ENCODE data around the gene EME2.

Gene EME2

GRCh38 chr16:1782408-1783264 lies 10.0 kb downstream of the EME2 start, which contains the start of the genes NUBP2 and SPSB3:
NUBP2 (plus strand) TSS chr16:1782960; CDS start chr16:1783021, 61 bp downstream.
SPSB3 (minus strand) TSS chr16:1782571; CDS start chr16:1781483, 1,088 bp downstream.
- peak; percentile 66 for TF ChIP-seq POLR2AphosphoS5 (IDR thresholded peaks at IDR 0.05; ENCODE audit: low read depth, low read length)
- peak; percentile 75; the same call in 1 of the 2 replicates for TF ChIP-seq POLR2A (IDR thresholded peaks at IDR 0.05; ENCODE audit: low read depth, low read length)
- no peak for TF ChIP-seq TAF1 (IDR thresholded peaks at IDR 0.05; ENCODE audit: borderline replicate concordance, low read depth, low read length)
- FAIRE-seq, result peak; percentile 100
- DNase-seq (ENCODE audit: insufficient read length), result peak; percentile 99

- TF ChIP-seq POLR2AphosphoS5 (IDR thresholded peaks at IDR 0.05; ENCODE audit: low read depth, low read length), result no peak
- no peak for TF ChIP-seq POLR2A (IDR thresholded peaks at IDR 0.05; ENCODE audit: low read depth, low read length)
- no peak for TF ChIP-seq TAF1 (IDR thresholded peaks at IDR 0.05; ENCODE audit: borderline replicate concordance, low read depth, low read length)
- DNase-seq (ENCODE audit: insufficient read length) (no peak), FAIRE-seq (no peak)
Measured at GRCh38 chr16:1784977-1785845, 12.6 kb downstream of the EME2 start.

GRCh38 chr16:1785846-1786170 lies 13.2 kb downstream of the EME2 start:
- DNase-seq (ENCODE audit: insufficient read length) (no peak), FAIRE-seq (no peak)
- TF ChIP-seq POLR2A (IDR thresholded peaks at IDR 0.05; ENCODE audit: low read depth, low read length) (no peak), POLR2AphosphoS5 (IDR thresholded peaks at IDR 0.05; ENCODE audit: low read depth, low read length) (no peak), TAF1 (IDR thresholded peaks at IDR 0.05; ENCODE audit: borderline replicate concordance, low read depth, low read length) (no peak)

- DNase-seq (ENCODE audit: insufficient read length), result no peak
- no peak for FAIRE-seq
- no peak for TF ChIP-seq POLR2AphosphoS5 (IDR thresholded peaks at IDR 0.05; ENCODE audit: low read depth, low read length)
- no peak for TF ChIP-seq POLR2A (IDR thresholded peaks at IDR 0.05; ENCODE audit: low read depth, low read length)
- no peak for TF ChIP-seq TAF1 (IDR thresholded peaks at IDR 0.05; ENCODE audit: borderline replicate concordance, low read depth, low read length)
Measured at GRCh38 chr16:1786242-1787055, 13.8 kb downstream of the EME2 start.

- FAIRE-seq (no peak), DNase-seq (ENCODE audit: insufficient read length) (no peak)
- TF ChIP-seq POLR2AphosphoS5 (IDR thresholded peaks at IDR 0.05; ENCODE audit: low read depth, low read length) (no peak), TAF1 (IDR thresholded peaks at IDR 0.05; ENCODE audit: borderline replicate concordance, low read depth, low read length) (no peak), POLR2A (IDR thresholded peaks at IDR 0.05; ENCODE audit: low read depth, low read length) (no peak)
Measured at GRCh38 chr16:1787056-1787321, 14.4 kb downstream of the EME2 start.

GRCh38 chr16:1787322-1788094 lies 14.9 kb downstream of the EME2 start:
- TF ChIP-seq POLR2A (IDR thresholded peaks at IDR 0.05; ENCODE audit: low read depth, low read length) (no peak), POLR2AphosphoS5 (IDR thresholded peaks at IDR 0.05; ENCODE audit: low read depth, low read length) (no peak), TAF1 (IDR thresholded peaks at IDR 0.05; ENCODE audit: borderline replicate concordance, low read depth, low read length) (no peak)
- FAIRE-seq, result no peak
- no peak for DNase-seq (ENCODE audit: insufficient read length)

GRCh38 chr16:1788095-1788707 lies 15.6 kb downstream of the EME2 start:
- TF ChIP-seq POLR2A (IDR thresholded peaks at IDR 0.05; ENCODE audit: low read depth, low read length) (no peak), POLR2AphosphoS5 (IDR thresholded peaks at IDR 0.05; ENCODE audit: low read depth, low read length) (no peak), TAF1 (IDR thresholded peaks at IDR 0.05; ENCODE audit: borderline replicate concordance, low read depth, low read length) (no peak)
- no peak for DNase-seq (ENCODE audit: insufficient read length)
- FAIRE-seq, result no peak

GRCh38 chr16:1788708-1789100 lies 16.1 kb downstream of the EME2 start:
- TF ChIP-seq POLR2A (IDR thresholded peaks at IDR 0.05; ENCODE audit: low read depth, low read length) (no peak), POLR2AphosphoS5 (IDR thresholded peaks at IDR 0.05; ENCODE audit: low read depth, low read length) (no peak), TAF1 (IDR thresholded peaks at IDR 0.05; ENCODE audit: borderline replicate concordance, low read depth, low read length) (no peak)
- no peak for DNase-seq (ENCODE audit: insufficient read length)
- FAIRE-seq, result no peak

GRCh38 chr16:1789643-1790045 lies 17.0 kb downstream of the EME2 start:
- no peak; the same call in 1 of the 2 replicates for TF ChIP-seq POLR2A (IDR thresholded peaks at IDR 0.05; ENCODE audit: low read depth, low read length)
- TF ChIP-seq TAF1 (IDR thresholded peaks at IDR 0.05; ENCODE audit: borderline replicate concordance, low read depth, low read length), result no peak
- TF ChIP-seq POLR2AphosphoS5 (IDR thresholded peaks at IDR 0.05; ENCODE audit: low read depth, low read length), result no peak
- FAIRE-seq (no peak), DNase-seq (ENCODE audit: insufficient read length) (no peak)

- TF ChIP-seq POLR2AphosphoS5 (IDR thresholded peaks at IDR 0.05; ENCODE audit: low read depth, low read length), result no peak
- no peak for TF ChIP-seq TAF1 (IDR thresholded peaks at IDR 0.05; ENCODE audit: borderline replicate concordance, low read depth, low read length)
- TF ChIP-seq POLR2A (IDR thresholded peaks at IDR 0.05; ENCODE audit: low read depth, low read length), result no peak
- FAIRE-seq (no peak), DNase-seq (ENCODE audit: insufficient read length) (peak; percentile 13)
Measured at GRCh38 chr16:1790261-1790610, 17.6 kb downstream of the EME2 start.
